ENCODE measurements around the gene PBX1.

The PBX1 gene

GRCh38 chr1:164704954-164705353 lies 146.0 kb downstream of the PBX1 start:
- DNase-seq: no peak

DNA sequence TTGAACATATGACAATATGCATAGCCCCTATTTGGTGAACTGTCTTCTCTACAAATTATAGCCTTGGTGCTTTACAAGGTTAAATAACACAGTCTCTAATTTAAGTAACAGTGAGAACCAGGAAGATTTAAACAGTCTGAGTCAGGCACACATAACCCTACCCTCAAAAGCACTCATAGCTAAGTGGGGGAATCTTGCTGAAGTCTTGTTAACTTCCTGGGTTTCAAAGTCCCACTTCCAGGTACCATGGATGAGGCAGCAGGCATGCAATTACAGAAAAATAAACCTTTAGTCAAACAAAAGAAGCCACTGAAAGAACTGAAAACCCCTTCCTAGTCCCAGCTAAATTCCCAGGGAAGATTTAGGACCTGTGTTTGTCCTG lies 147.6 kb downstream of the PBX1 start:
- DNase-seq: no peak

- DNase-seq: no peak
Measured at GRCh38 chr1:164707868-164708331, 148.9 kb downstream of the PBX1 start.

DNA sequence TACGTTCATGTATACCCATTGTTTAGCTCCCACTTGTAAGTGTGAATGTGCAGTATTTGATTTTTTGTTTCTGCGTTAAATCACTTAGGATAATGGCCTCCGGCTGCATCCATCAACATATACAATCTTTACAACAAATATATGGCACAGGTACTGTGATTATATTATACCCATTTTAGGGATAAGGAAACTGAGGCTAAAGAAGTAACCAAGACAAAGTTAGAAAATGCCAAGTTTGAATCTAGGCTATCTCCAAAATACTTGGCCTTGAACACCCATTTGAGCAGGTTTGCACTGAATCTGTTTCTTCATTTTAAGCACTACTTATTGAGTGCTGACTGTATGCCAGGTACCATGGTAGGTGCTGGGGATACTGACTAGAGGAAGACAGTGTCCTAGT lies 149.6 kb downstream of the PBX1 start:
- no peak for DNase-seq

GRCh38 chr1:164709126-164709525 lies 150.1 kb downstream of the PBX1 start:
- DNase-seq: no peak

- no peak for DNase-seq
Measured at GRCh38 chr1:164709541-164710278, 150.7 kb downstream of the PBX1 start.

DNA sequence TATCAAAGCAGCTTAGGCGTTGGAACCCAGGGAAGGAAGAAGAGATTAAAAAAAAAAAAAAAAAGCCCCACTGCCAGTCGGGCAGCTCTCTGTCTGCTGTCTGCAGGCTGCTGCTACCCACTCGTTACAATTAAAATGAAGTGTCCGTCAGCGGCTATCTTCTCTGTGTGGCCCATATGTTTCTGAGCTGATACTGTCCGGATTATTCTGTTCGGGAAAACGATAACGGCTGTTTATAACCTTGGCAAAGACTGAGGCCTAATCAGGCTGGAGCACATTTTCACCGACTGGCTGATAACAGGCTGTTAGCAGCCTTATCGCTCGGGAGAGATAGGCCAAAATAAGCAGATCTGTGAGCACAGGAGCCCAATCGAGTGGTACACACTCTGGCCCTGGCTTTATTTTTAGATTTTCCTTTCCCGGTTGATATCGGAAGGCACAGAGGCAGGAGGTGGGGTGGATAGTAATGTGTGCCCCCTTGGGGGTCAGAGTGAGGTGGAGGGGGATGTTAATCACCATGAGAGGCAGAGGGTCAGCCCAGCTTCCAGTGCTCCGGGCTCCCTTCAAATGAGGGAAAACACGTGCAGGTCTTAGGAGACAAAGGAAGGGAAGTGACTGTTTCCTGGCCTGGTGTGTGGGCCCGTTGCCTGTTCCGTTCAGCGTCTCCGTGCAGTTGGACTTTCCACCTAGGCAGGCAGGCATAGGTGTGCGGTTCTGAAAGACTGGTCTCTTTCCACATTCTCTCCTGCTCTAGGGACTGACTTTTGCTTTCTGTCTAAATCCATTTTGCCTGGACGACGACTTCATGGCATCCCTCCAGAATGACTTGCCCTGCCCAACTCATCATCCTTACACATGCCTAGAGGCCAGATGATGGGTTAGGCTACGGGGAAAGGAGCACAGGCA lies 153.4 kb downstream of the PBX1 start:
- DNase-seq: no peak

GRCh38 chr1:164713456-164714207 lies 154.6 kb downstream of the PBX1 start:
- DNase-seq: no peak

- no peak for DNase-seq
Measured at GRCh38 chr1:164716992-164717703, 158.2 kb downstream of the PBX1 start.

DNA sequence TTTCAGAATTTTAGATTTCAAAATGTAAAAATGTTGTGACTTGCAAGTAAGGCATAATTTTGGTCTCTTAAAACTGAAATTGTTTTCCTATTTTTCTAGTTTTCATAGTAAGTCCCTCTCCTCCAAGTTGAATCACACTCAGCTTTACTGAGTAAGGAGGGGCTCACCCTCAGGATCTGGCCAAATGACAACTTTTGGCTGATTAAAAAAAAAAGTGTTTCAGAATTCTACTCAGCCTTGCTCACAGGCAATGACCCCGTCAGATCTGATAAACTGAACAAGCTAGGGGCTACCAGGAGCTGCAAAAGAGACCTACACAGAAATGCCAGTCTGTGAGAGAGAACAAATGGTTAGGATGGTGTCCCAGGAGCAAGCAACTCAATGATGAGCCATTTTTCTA lies 159.8 kb downstream of the PBX1 start:
- no peak for DNase-seq

DNA sequence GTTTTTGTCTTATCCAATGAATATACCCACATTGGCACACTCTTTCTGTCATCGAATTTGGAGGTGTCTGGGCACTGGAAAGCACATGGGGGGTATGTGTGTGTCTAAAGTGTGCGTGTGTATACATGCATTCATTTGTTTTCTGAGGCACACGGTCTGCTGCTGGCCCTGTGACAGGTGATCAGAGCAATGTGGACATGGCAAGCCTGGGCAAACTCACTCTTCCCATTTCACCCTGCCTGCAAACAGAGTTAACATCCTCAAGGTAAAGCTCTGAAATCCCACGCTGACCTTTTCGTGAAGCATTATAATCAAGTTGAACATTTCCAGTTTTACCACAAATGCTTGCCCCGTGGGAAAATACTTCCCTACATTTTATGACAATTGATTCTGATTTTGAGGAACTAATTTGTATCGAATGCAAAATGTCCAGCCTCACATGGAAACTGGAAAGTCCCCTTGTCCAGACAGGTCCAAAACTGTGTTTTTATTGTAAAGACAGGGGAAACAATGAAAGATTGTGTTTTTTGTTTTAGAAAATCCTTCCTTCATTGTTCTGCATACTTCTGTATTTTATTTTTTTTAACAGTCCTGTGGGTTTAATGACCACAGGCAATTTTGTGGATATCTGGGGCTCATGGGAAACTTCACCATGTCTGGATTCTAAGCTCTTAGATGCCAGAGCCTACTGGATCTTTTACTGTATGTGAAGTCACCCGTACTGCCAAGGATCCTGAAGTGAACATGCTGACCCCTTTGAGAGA lies 160.9 kb downstream of the PBX1 start:
- no peak for DNase-seq

- DNase-seq: no peak
Measured at GRCh38 chr1:164720440-164721227, 161.7 kb downstream of the PBX1 start.

GRCh38 chr1:164721228-164721496 lies 162.2 kb downstream of the PBX1 start:
- no peak for DNase-seq

DNA sequence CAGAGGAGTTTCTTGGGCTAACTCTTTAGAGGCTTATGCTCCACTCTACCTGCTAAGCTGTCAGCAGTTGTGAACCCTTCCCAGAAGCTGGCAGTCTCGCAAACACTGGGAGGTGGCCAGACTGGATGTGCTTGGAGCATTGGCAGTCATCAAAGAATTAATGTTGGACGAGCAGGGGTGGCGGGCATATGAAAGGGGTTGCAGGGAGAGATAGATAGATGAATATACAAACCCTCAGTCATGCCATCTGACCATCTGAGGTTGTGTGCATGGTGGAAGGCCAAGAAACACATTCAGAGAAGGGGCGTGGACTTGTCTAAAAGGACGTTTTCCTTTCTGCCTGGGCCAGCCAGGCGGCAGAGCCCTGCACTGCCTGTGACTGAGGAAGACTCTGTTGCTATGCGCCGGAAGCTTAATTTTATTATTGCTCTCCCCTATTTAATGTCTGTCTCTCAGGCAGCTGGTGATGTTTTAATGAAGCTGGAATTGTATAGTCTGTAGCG lies 164.4 kb downstream of the PBX1 start:
- no peak for DNase-seq

GRCh38 chr1:164725401-164725800 lies 166.4 kb downstream of the PBX1 start:
- DNase-seq: no peak

DNA sequence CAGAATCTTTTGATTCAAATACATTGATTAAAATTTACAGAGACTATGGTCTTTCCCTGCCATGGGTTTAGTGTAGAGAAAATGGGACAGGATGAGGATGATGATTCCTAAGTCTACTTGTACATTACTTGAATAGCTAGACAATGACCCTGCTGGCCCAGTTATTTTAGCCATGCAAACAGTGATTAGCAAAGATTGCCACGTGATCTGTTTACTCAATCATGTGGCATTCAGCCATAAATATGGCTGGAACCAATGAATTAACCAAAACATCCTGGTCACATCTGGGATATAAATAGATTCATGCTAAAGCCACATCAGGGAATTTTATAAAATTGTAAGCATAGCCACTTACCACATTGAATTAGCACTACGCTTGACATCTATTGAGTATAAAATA lies 167.3 kb downstream of the PBX1 start:
- DNase-seq: no peak

DNA sequence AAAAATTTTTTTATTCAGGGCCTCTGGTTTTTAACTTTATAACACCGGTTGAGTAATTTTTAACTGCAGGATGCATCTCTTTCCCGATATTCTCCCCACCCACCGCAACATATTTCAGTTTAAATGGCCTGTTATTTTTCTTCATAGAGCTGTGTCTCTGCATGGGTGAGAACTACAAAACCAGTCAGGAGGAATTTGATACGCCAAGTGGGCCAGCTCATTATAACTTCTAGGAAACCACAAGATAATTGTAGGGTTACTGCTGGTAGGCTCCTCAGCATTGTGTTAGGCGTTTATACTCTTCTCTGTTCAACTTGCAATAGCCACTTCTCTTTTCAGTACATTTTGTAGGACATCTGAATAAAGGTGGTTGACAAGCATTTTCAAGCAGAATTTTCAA lies 169.7 kb downstream of the PBX1 start:
- no peak for DNase-seq

- no peak for DNase-seq
Measured at GRCh38 chr1:164731161-164731876, 172.3 kb downstream of the PBX1 start.

DNA sequence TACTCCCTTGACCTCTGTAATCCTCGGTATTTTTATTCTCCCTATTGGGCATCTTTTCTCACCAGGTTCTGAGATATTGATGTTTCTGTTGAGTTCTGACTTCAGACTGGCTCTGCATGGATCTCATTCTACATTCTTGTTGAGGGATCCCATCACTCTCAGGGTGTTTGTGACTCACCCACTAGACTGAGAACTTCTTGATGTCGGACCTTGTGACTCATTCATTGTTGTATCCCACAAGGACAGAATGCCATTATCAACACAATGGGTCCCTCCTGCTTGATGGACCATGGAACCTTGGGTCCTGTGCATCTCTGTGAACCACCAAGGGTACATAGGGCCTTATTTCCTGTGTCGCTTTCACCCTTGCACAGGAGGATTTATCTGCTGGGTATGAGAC lies 174.1 kb downstream of the PBX1 start:
- DNase-seq: no peak

DNA sequence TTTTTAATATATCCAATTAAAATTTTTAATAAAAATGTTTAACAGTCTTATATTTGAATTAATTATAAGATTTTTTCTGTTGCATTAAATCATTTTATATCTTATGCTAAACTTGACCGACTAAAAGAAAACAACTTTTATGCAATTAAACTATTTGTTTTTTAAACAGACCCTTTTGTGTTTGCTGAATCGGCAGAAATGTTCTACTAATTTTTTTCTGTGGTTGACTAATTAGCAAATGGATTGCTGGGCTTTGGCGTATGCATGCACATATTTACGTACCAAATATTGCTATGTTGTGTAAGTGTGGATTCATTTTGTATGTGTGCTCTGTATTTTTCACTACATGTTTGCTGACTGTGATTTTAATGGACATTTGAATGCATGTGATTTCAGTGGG lies 174.8 kb downstream of the PBX1 start:
- DNase-seq: no peak

All from activated naive CD4-positive, alpha-beta T cell (primary cell).